ENCODE results near the gene BCLAF1. TPM values are rescaled to one million over a fixed set of nuclear protein-coding genes. Genes with fewer than 3 reads are reported as not detected.

The BCLAF1 gene
- total and polyA plus RNA-seq, 2 of the 8 experiments (the other 6 are each of a cell fraction or from before 2014, with no cell fraction given): 30.5 to 230 TPM

GRCh38 chr6:136304410-136304809 is 14.8 kb upstream of the BCLAF1 start:
- CTCF ChIA-PET (ENCODE audit: partially characterized antibody): interaction anchor here (1.0 to 4.5 kb wide), 3 partner anchors 9 to 29 kb away, joined by 3 to 23 read pairs (median 3); no protein-coding TSS in a partner anchor
- no peak for TF ChIP-seq ATF2 (IDR thresholded peaks at IDR 0.05; ENCODE audit: low read length)
- no peak for TF ChIP-seq GTF2F1 (IDR thresholded peaks at IDR 0.05; ENCODE audit: borderline replicate concordance, low read depth, low read length)
- no peak for TF ChIP-seq SIRT6 (IDR thresholded peaks at IDR 0.05; ENCODE audit: low read length)

More at GRCh38 chr6:136304410-136304809, 14.8 kb upstream of the BCLAF1 start:
- Histone ChIP-seq H3K18ac (ENCODE audit: extremely low read depth, low read length) (no peak overlapping the region), H4K91ac (replicated peaks; ENCODE audit: insufficient read length, low read length) (no peak overlapping the region), H2AFZ (ENCODE audit: low read length) (no peak overlapping the region), H4K8ac (ENCODE audit: extremely low read depth, insufficient read depth, low read length) (no peak overlapping the region), H3K9me3 (ENCODE audit: insufficient read depth in 2 of 2, low read depth in 1 of 2, low read length in 1 of 2) (no peaks in the 10 kb centered on the region), H3K23me2 (ENCODE audit: low read depth, low read length) (no peaks in the 10 kb centered on the region), H3K27me3 (replicated peaks in 1 of 4; ENCODE audit: control insufficient read depth in 3 of 4, extremely low read depth in 1 of 4, insufficient read depth in 3 of 4, low read length in 3 of 4) (no peaks in the 10 kb centered on the region), H3K56ac (replicated peaks; ENCODE audit: insufficient read length, low read depth, low read length) (no peak overlapping the region), H3K36me3 (ENCODE audit: control insufficient read depth in 2 of 4, insufficient read depth in 4 of 4, low read length in 3 of 4) (no peaks in the 10 kb centered on the region), H4K20me1 (replicated peaks in 1 of 2; ENCODE audit: control insufficient read depth in 1 of 2, insufficient read depth in 2 of 2, low read length in 2 of 2) (no peaks in the 10 kb centered on the region), H3K9ac (replicated peaks in 1 of 4; ENCODE audit: extremely low read depth in 1 of 4, low read depth in 3 of 4, low read length in 3 of 4) (no peak overlapping the region), H2BK15ac (ENCODE audit: low read length) (no peak overlapping the region), H2BK20ac (ENCODE audit: low read length) (no peak overlapping the region), H2BK120ac (replicated peaks; ENCODE audit: low read depth, low read length) (no peak overlapping the region), H2BK5ac (ENCODE audit: low read depth, low read length) (no peak overlapping the region), H2BK12ac (ENCODE audit: low read depth, low read length) (no peak overlapping the region), H3K79me1 (ENCODE audit: low read depth, low read length) (no peaks in the 10 kb centered on the region), H3K14ac (ENCODE audit: insufficient read length) (no peak overlapping the region), H3K4ac (replicated peaks; ENCODE audit: insufficient read length, low read depth, low read length) (no peak overlapping the region), H3K4me1 (replicated peaks in 1 of 4; ENCODE audit: control insufficient read depth in 3 of 4, insufficient read depth in 4 of 4, low read length in 3 of 4) (no peaks in the 10 kb centered on the region), H2AK5ac (ENCODE audit: low read depth, low read length) (no peak overlapping the region), H3K79me2 (ENCODE audit: control insufficient read depth in 1 of 2, insufficient read depth in 2 of 2, low read length in 2 of 2) (no peaks in the 10 kb centered on the region), H3K23ac (ENCODE audit: insufficient read length) (no peak overlapping the region), H3K27ac (ENCODE audit: low read depth, low read length) (no peak overlapping the region), H3K4me3 (ENCODE audit: extremely low read depth in 1 of 4, insufficient read depth in 2 of 4, low read depth in 3 of 4, low read length in 4 of 4) (no peak overlapping the region), H4K5ac (ENCODE audit: insufficient read length, low read depth, low read length) (no peak overlapping the region), H3K4me2 (ENCODE audit: insufficient read depth in 1 of 2, low read depth in 2 of 2, low read length in 2 of 2) (no peak overlapping the region)
- DNase-seq (ENCODE audit: low read depth in 1 of 2, low spot score in 2 of 2): no peak
- 90% methylated on average over 4 of the region's 4 CpGs; no CpG with 5 or more reads in 1 of the 2 experiments for WGBS, 2 experiments (ENCODE audit: extremely low coverage in 1 of 2, insufficient coverage in 1 of 2, insufficient read length in 1 of 2, insufficient replicate concordance in 2 of 2, low coverage in 1 of 2, low lambda C conversion rate in 2 of 2, missing lambda C conversion rate in 1 of 2)
- FAIRE-seq: no peak
- POLR2A ChIA-PET (ENCODE audit: partially characterized antibody): interaction anchor here (2.6 kb wide), 1 partner anchor 15 kb away, joined by 12 read pairs; the partner anchor contains the start of gene BCLAF1

All from H1 (cell line).